Trophoblast cell (in vitro differentiated cells and primary cell): ENCODE data around the gene ARHGAP10.
A peak's percentile ranks its signal among the peaks of the same experiment; 100 is the strongest.
"Not testable (repeated sequence)": the region's sequence is repeated elsewhere in the genome, so short reads cannot be mapped to it uniquely, and the experiment has no call there.

ENCODE experiments used
- DNase-seq, 2 donors: peaks; one replicate each; pipeline ENCODE4 v3.0.0-alpha.2; 2016
- H2AFZ ChIP-seq: 2 replicates; pipeline ENCODE4 v1.6.1; 2013; ENCODE audit warnings: low read length, moderate library complexity, mild to moderate bottlenecking; ENCODE audit not compliant: insufficient read depth, poor library complexity
- H2AK5ac ChIP-seq: 2 replicates; pipeline ENCODE4 v1.6.1; 2013; ENCODE audit warnings: mild to moderate bottlenecking, low read length
- H2BK120ac ChIP-seq: 2 replicates; pipeline ENCODE4 v1.6.1; 2013; ENCODE audit warnings: low read length, mild to moderate bottlenecking, moderate library complexity; ENCODE audit not compliant: insufficient read depth, poor library complexity
- H2BK12ac ChIP-seq: 2 replicates; pipeline ENCODE4 v1.6.1; 2013; ENCODE audit warnings: mild to moderate bottlenecking, low read length, moderate library complexity
- H2BK5ac ChIP-seq: 2 replicates; pipeline ENCODE4 v1.6.1; 2013; ENCODE audit warnings: low read length, low read depth, moderate library complexity, mild to moderate bottlenecking; ENCODE audit not compliant: poor library complexity
- H3K14ac ChIP-seq: 2 replicates; pipeline ENCODE4 v1.6.1; 2013; ENCODE audit warnings: mild to moderate bottlenecking, low read length
- H3K18ac ChIP-seq: 2 replicates; pipeline ENCODE4 v1.6.1; 2013; ENCODE audit warnings: mild to moderate bottlenecking, low read length
- H3K23ac ChIP-seq: 2 replicates; pipeline ENCODE4 v1.6.1; 2013; ENCODE audit warnings: low read length
- H3K27ac ChIP-seq: 2 replicates; pipeline ENCODE4 v1.5.1; 2013; ENCODE audit warnings: low read depth, mild to moderate bottlenecking, inconsistent platforms, low read length, moderate library complexity
- H3K27me3 ChIP-seq: 2 replicates; pipeline ENCODE4 v1.6.1; 2013; ENCODE audit warnings: inconsistent platforms, mild to moderate bottlenecking, low read length, moderate library complexity; ENCODE audit not compliant: insufficient read depth
- H3K36me3 ChIP-seq, 2 experiments: 1 replicate in 1 of 2; 2 replicates in 1 of 2; pipeline ENCODE4 v1.6.1; 2013; ENCODE audit warnings: low read length in 2 of 2, mild to moderate bottlenecking in 2 of 2, moderate library complexity in 1 of 2; ENCODE audit not compliant: insufficient read depth in 2 of 2, control insufficient read depth in 1 of 2
- H3K4ac ChIP-seq: 2 replicates; pipeline ENCODE4 v1.6.1; 2013; ENCODE audit warnings: low read depth, mild to moderate bottlenecking, low read length, moderate library complexity
- H3K4me1 ChIP-seq, 2 experiments: 1 replicate in 1 of 2; 2 replicates in 1 of 2; pipeline ENCODE4 v1.6.1; 2013; ENCODE audit warnings: low read length in 2 of 2, mild to moderate bottlenecking in 2 of 2, moderate library complexity in 1 of 2; ENCODE audit not compliant: insufficient read depth in 2 of 2, control insufficient read depth in 1 of 2
- H3K4me2 ChIP-seq: 2 replicates; pipeline ENCODE4 v1.6.1; 2013; ENCODE audit warnings: inconsistent platforms, mild to moderate bottlenecking, low read length, moderate library complexity
- H3K4me3 ChIP-seq: 2 replicates; pipeline ENCODE4 v1.5.1; 2013; ENCODE audit warnings: mild to moderate bottlenecking, low read depth, low read length, inconsistent platforms
- H3K79me1 ChIP-seq: one replicate; pipeline ENCODE4 v1.6.1; 2013; ENCODE audit warnings: low read length
- H3K79me2 ChIP-seq: 2 replicates; pipeline ENCODE4 v1.6.1; 2013; ENCODE audit warnings: low read length, mild to moderate bottlenecking; ENCODE audit not compliant: control insufficient read depth, insufficient read depth, poor library complexity
- H3K9ac ChIP-seq: 2 replicates; pipeline ENCODE4 v1.6.1; 2013; ENCODE audit warnings: mild to moderate bottlenecking, low read length
- H3K9me3 ChIP-seq: 2 replicates; pipeline ENCODE4 v1.6.1; 2013; ENCODE audit warnings: low read depth, mild to moderate bottlenecking, control low read depth, inconsistent platforms, low read length; ENCODE audit not compliant: insufficient read depth
- H4K12ac ChIP-seq: 2 replicates; pipeline ENCODE4 v1.6.1; 2013; ENCODE audit warnings: low read depth, mild to moderate bottlenecking, low read length, moderate library complexity
- H4K8ac ChIP-seq: 2 replicates; pipeline ENCODE4 v1.6.1; 2013; ENCODE audit warnings: low read depth, mild to moderate bottlenecking, low read length, moderate library complexity
- H4K91ac ChIP-seq: one replicate; pipeline ENCODE4 v1.6.1; 2013; ENCODE audit warnings: low read depth, mild to moderate bottlenecking, low read length, moderate library complexity
- WGBS: extraction: QIAGEN DNeasy Blood & Tissue Kit; methylation state at CpG from one replicate; pipeline ENCODE4 v1.1.7; 2013; ENCODE audit warnings: missing lambda C conversion rate; ENCODE audit not compliant: insufficient read length, insufficient coverage; ENCODE audit errors: extremely low coverage; 5-methylcytosine and 5-hydroxymethylcytosine counted together

The ARHGAP10 gene

GRCh38 chr4:147794314-147794680 is 62.4 kb downstream of the ARHGAP10 start:
- Histone ChIP-seq H3K9ac (no peak overlapping the region), H3K79me2 (peaks cover 1% of the 10 kb centered on the region), H4K12ac (no peak overlapping the region), H2BK12ac (no peak overlapping the region), H3K4me1 (peaks cover 0 to 7% of the 10 kb centered on the region in 2 experiments), H3K14ac (no peak overlapping the region), H4K8ac (no peak overlapping the region), H3K27ac (no peak overlapping the region), H2AFZ (no peak overlapping the region), H2BK120ac (no peak overlapping the region), H3K36me3 (no peaks in the 10 kb centered on the region), H3K23ac (no peak overlapping the region), H2BK5ac (no peak overlapping the region), H4K91ac (no peak overlapping the region), H3K18ac (no peak overlapping the region), H3K4me3 (no peak overlapping the region), H3K4me2 (no peak overlapping the region), H3K27me3 (no peaks in the 10 kb centered on the region), H3K9me3 (no peaks in the 10 kb centered on the region), H2AK5ac (no peak overlapping the region), H3K4ac (no peak overlapping the region), H3K79me1 (no peaks in the 10 kb centered on the region)
- no peak for DNase-seq
- no CpG with 5 or more reads among the region's 1 CpG for WGBS

GRCh38 chr4:147794787-147795413 is 63.0 kb downstream of the ARHGAP10 start:
- Histone ChIP-seq H2AFZ (no peak overlapping the region), H2BK120ac (no peak overlapping the region), H3K4me2 (no peak overlapping the region), H3K18ac (no peak overlapping the region), H3K4me1 (peaks cover 0 to 7% of the 10 kb centered on the region in 2 experiments), H2AK5ac (no peak overlapping the region), H3K23ac (no peak overlapping the region), H3K27me3 (no peaks in the 10 kb centered on the region), H3K4ac (peak overlapping the region; percentile 33), H2BK12ac (no peak overlapping the region), H3K27ac (no peak overlapping the region), H3K9me3 (no peaks in the 10 kb centered on the region), H2BK5ac (no peak overlapping the region), H3K14ac (no peak overlapping the region), H4K91ac (no peak overlapping the region), H3K4me3 (no peak overlapping the region), H4K12ac (no peak overlapping the region), H3K36me3 (no peaks in the 10 kb centered on the region), H3K79me1 (no peaks in the 10 kb centered on the region), H3K79me2 (peaks cover 2% of the 10 kb centered on the region), H3K9ac (no peak overlapping the region), H4K8ac (no peak overlapping the region)
- WGBS, result no CpG with 5 or more reads among the region's 5 CpGs
- no peak for DNase-seq

GRCh38 chr4:147799057-147799456 is 67.2 kb downstream of the ARHGAP10 start:
- not testable (repeated sequence) for H3K36me3 ChIP-seq, H4K91ac ChIP-seq, H3K14ac ChIP-seq, H4K8ac ChIP-seq, DNase-seq, H2AK5ac ChIP-seq, H2AFZ ChIP-seq, H4K12ac ChIP-seq, H3K79me2 ChIP-seq, H2BK5ac ChIP-seq, H2BK120ac ChIP-seq, H3K79me1 ChIP-seq, H3K27me3 ChIP-seq, H2BK12ac ChIP-seq, H3K23ac ChIP-seq, H3K4me1 ChIP-seq, H3K9me3 ChIP-seq, H3K4me2 ChIP-seq, H3K4me3 ChIP-seq, H3K4ac ChIP-seq, H3K27ac ChIP-seq, H3K9ac ChIP-seq
- peak overlapping the region; percentile 37 for H3K18ac ChIP-seq
- no CpG with 5 or more reads among the region's 4 CpGs for WGBS

GRCh38 chr4:147799986-147800555 is 68.2 kb downstream of the ARHGAP10 start:
- H2BK5ac ChIP-seq, result no peak overlapping the region
- no peak overlapping the region for H4K91ac ChIP-seq
- no peaks in the 10 kb centered on the region for H3K9me3 ChIP-seq
- no peak overlapping the region for H2BK120ac ChIP-seq
- H4K12ac ChIP-seq, result no peak overlapping the region
- no peak overlapping the region for H3K9ac ChIP-seq
- no peak overlapping the region for H3K4me3 ChIP-seq
- WGBS, result no CpG with 5 or more reads among the region's 7 CpGs
- no peaks in the 10 kb centered on the region for H3K79me1 ChIP-seq
- no peak overlapping the region for H3K14ac ChIP-seq
- H3K4ac ChIP-seq, result peak overlapping the region; percentile 74
- peak overlapping the region; percentile 80 for H3K18ac ChIP-seq
- no peaks in the 10 kb centered on the region for H3K36me3 ChIP-seq
- H3K79me2 ChIP-seq, result peaks cover 7% of the 10 kb centered on the region
- H2AK5ac ChIP-seq, result peak overlapping the region; percentile 4
- peaks cover 0 to 5% of the 10 kb centered on the region in 2 experiments for H3K4me1 ChIP-seq
- H4K8ac ChIP-seq, result no peak overlapping the region
- no peak overlapping the region for H3K23ac ChIP-seq
- peak overlapping the region; percentile 33 for H2BK12ac ChIP-seq
- no peak overlapping the region for H2AFZ ChIP-seq
- DNase-seq, result no peak
- no peak overlapping the region for H3K4me2 ChIP-seq
- H3K27me3 ChIP-seq, result no peaks in the 10 kb centered on the region
- H3K27ac ChIP-seq, result no peak overlapping the region
